GM12872 (cell line): ENCODE data around the gene IL13RA1.

Experiments used
- CTCF ChIP-seq: IDR thresholded peaks from 3 replicates; pipeline ENCODE4 v1.5.1; 2011; ENCODE audit warnings: low read depth, mild to moderate bottlenecking, low read length, moderate library complexity; ENCODE audit not compliant: insufficient read depth

IL13RA1 gene

GRCh38 chrX:118755633-118756032, 28.2 kb downstream of the IL13RA1 start:
- TF ChIP-seq CTCF = no peak

- TF ChIP-seq CTCF = no peak
Measured at GRCh38 chrX:118756101-118756500, 28.7 kb downstream of the IL13RA1 start.

GRCh38 chrX:118758511-118758910, 31.1 kb downstream of the IL13RA1 start:
- TF ChIP-seq CTCF = no peak

GRCh38 chrX:118760025-118760424, 32.6 kb downstream of the IL13RA1 start:
- TF ChIP-seq CTCF = no peak

- TF ChIP-seq CTCF = 0 out of 3 replicates have a peak, but pooled peaks have one; percentile 17
Measured at GRCh38 chrX:118761939-118762707, 34.7 kb downstream of the IL13RA1 start.

GRCh38 chrX:118763489-118763888, 36.1 kb downstream of the IL13RA1 start:
- no peak for TF ChIP-seq CTCF

GRCh38 chrX:118764122-118764521, 36.7 kb downstream of the IL13RA1 start:
- no peak for TF ChIP-seq CTCF
